ENCODE measurements around the gene LRRC47.

- TF ChIP-seq EZH2 (IDR thresholded peaks at IDR 0.05) (no peak), FOXP2 (optimal IDR thresholded peaks at IDR 0.05; ENCODE audit: control extremely low read depth, extremely low read length, insufficient read depth) (no peak), POLR2AphosphoS5 (IDR thresholded peaks at IDR 0.05; ENCODE audit: borderline replicate concordance, low read depth, low read length) (no peak)
These were observed 20.6 kb downstream of the LRRC47 start for GRCh38 chr1:3775490-3776230.
